GM18511 (cell line): ENCODE measurements around the gene FANCE.
"Not testable (repeated sequence)": the region's sequence is repeated elsewhere in the genome, so short reads cannot be mapped to it uniquely, and the experiment has no call there.

Experiments used
- ATAC-seq: cut with Tn5 transposase; IDR thresholded peaks from one replicate; pipeline ENCODE4 v1.9.1; 2021; ENCODE audit warnings: mild to moderate bottlenecking, moderate library complexity; ENCODE audit not compliant: unreplicated experiment

The FANCE gene

GRCh38 chr6:35429463-35429862, 22.7 kb upstream of the FANCE start:
- no peak for ATAC-seq

- ATAC-seq = no peak
Measured at GRCh38 chr6:35432291-35432690, 19.8 kb upstream of the FANCE start.

- not testable (repeated sequence) for ATAC-seq
Measured at GRCh38 chr6:35432702-35433101, 19.4 kb upstream of the FANCE start.

- no peak for ATAC-seq
Measured at GRCh38 chr6:35435074-35435837, 16.9 kb upstream of the FANCE start.

GRCh38 chr6:35436071-35436857, 15.9 kb upstream of the FANCE start:
- ATAC-seq = no peak

GRCh38 chr6:35438378-35439065, 13.6 kb upstream of the FANCE start:
- ATAC-seq = not testable (repeated sequence)

- no peak for ATAC-seq
Measured at GRCh38 chr6:35439308-35439707, 12.8 kb upstream of the FANCE start.

GRCh38 chr6:35441205-35441604, 10.9 kb upstream of the FANCE start:
- ATAC-seq = no peak

- no peak for ATAC-seq
Measured at GRCh38 chr6:35441642-35442041, 10.5 kb upstream of the FANCE start.

- no peak for ATAC-seq
Measured at GRCh38 chr6:35442693-35443092, 9.4 kb upstream of the FANCE start.

GRCh38 chr6:35443341-35444030, 8.7 kb upstream of the FANCE start:
- ATAC-seq = no peak

- no peak for ATAC-seq
Measured at GRCh38 chr6:35445691-35446090, 6.4 kb upstream of the FANCE start.

- no peak for ATAC-seq
Measured at GRCh38 chr6:35448191-35448590, 3.9 kb upstream of the FANCE start.

GRCh38 chr6:35449287-35449881, 2.8 kb upstream of the FANCE start:
- peak; percentile 44 for ATAC-seq

- ATAC-seq = peak; percentile 15
Measured at GRCh38 chr6:35451354-35452182, 570 bp upstream of the FANCE start.

- ATAC-seq = no peak
Measured at GRCh38 chr6:35453236-35453635, 1.1 kb downstream of the FANCE start.

GRCh38 chr6:35454391-35455110, 2.4 kb downstream of the FANCE start:
- ATAC-seq = no peak

GRCh38 chr6:35457907-35458306, 5.8 kb downstream of the FANCE start:
- no peak for ATAC-seq

- no peak for ATAC-seq
Measured at GRCh38 chr6:35461270-35461669, 9.1 kb downstream of the FANCE start.
